A673 (cell line): Measurements from ENCODE around the gene PBRM1.

Experiments used
- EZH2 ChIP-seq: fragments of 200-600 bp; sonication (generic); IDR thresholded peaks from 2 replicates; pipeline ENCODE4 v1.6.1; 2017; ENCODE audit warnings: borderline replicate concordance, low read depth, mild to moderate bottlenecking, mixed read lengths, antibody characterized with exemption, low read length; ENCODE audit not compliant: poor library complexity, severe bottlenecking
- TF ChIP-seq, protein P1 (sequence below): fragments of 300-800, 200-600 bp; sonication (generic); conservative IDR thresholded peaks from 2 replicates; pipeline ENCODE4 v1.5.1; 2017; ENCODE audit warnings: low read depth, mild to moderate bottlenecking, antibody characterized with exemption, low read length, moderate library complexity, mixed read lengths

GRCh38 chr3:52721002-52721729, 35.5 kb upstream of the PBRM1 start:
- TF ChIP-seq, protein P1, sequence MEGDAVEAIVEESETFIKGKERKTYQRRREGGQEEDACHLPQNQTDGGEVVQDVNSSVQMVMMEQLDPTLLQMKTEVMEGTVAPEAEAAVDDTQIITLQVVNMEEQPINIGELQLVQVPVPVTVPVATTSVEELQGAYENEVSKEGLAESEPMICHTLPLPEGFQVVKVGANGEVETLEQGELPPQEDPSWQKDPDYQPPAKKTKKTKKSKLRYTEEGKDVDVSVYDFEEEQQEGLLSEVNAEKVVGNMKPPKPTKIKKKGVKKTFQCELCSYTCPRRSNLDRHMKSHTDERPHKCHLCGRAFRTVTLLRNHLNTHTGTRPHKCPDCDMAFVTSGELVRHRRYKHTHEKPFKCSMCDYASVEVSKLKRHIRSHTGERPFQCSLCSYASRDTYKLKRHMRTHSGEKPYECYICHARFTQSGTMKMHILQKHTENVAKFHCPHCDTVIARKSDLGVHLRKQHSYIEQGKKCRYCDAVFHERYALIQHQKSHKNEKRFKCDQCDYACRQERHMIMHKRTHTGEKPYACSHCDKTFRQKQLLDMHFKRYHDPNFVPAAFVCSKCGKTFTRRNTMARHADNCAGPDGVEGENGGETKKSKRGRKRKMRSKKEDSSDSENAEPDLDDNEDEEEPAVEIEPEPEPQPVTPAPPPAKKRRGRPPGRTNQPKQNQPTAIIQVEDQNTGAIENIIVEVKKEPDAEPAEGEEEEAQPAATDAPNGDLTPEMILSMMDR: no peak
- no peak for TF ChIP-seq EZH2
